Ovary (tissue), 9 donors: ENCODE measurements around the gene WDR76. TPM values are rescaled to one million over a fixed set of nuclear protein-coding genes. Genes with fewer than 3 reads are reported as not detected.

Experiments used
- DNase-seq, 5 donors: peaks; one replicate each; pipeline ENCODE4 v3.0.0-alpha.2; 2019 to 2020
- H3K27ac ChIP-seq, 2 donors: fragments of 200-600 bp; one replicate each; pipeline versions ENCODE4 v1.5.1 to v1.8.0; 2019 to 2022
- H3K27me3 ChIP-seq: fragments of 200-600 bp; one replicate; pipeline ENCODE4 v1.8.0; 2022
- H3K36me3 ChIP-seq: fragments of 200-600 bp; sonication (generic); one replicate; pipeline ENCODE4 v1.5.1; 2019
- H3K4me1 ChIP-seq: one replicate; pipeline ENCODE4 v1.8.1; 2013; ENCODE audit warnings: mild to moderate bottlenecking, moderate library complexity; ENCODE audit not compliant: insufficient read depth
- H3K4me3 ChIP-seq: fragments of 200-600 bp; sonication (generic); one replicate; pipeline ENCODE4 v1.5.1; 2017
- H3K9me3 ChIP-seq, 2 donors: fragments of 200-600 bp in 1 of 2; sonication (generic) in 1 of 2; one replicate each; pipeline versions ENCODE4 v1.5.1 to v1.8.1; 2013 to 2019; ENCODE audit warnings: mild to moderate bottlenecking in 1 of 2, moderate library complexity in 1 of 2
- EP300 ChIP-seq: sonication (generic); formaldehyde crosslinking; IDR thresholded peaks from one replicate; pipeline ENCODE4 v1.6.1; 2017; ENCODE audit warnings: antibody characterized with exemption
- POLR2A ChIP-seq: fragments of 450-650 bp; IDR thresholded peaks from one replicate; pipeline ENCODE4 v1.6.1; 2017; ENCODE audit warnings: antibody characterized with exemption, mild to moderate bottlenecking, moderate library complexity
- WGBS, 3 donors: extraction: QIAGEN DNeasy Blood & Tissue Kit in 1 of 3; methylation state at CpG; one replicate each; pipeline versions ENCODE4 v1.1.5 to v1.1.7; 2013 to 2017; 5-methylcytosine and 5-hydroxymethylcytosine counted together
- intact Hi-C, 4 donors: fragments of 100-400 bp; cut with DNase I; formaldehyde crosslinking; loops; one replicate each; pipeline versions ENCODE4 v1.11.0 to v1.15.1; 2022 to 2023
- polyA plus RNA-seq, 2 donors: library from polyadenylated mRNA; stranded (reverse); fragments of 200-250 nt in 1 of 2; fragments of 350-450 nt in 1 of 2; fragmentation: Illumina TruSeq in 1 of 2; extraction: RNeasy Lipid Tissue Mini Kit (QIAGEN cat#74804) in 1 of 2; gene quantifications; one replicate each; pipeline ENCODE4 v1.2.3, GENCODE V29; 2013 to 2014
- total RNA-seq, 7 donors: library from RNA; depleted of rRNA in 2 of 7; stranded (reverse); fragments of >200 nt in 2 of 7; fragmentation: NEBNext Ultra II Directional in 3 of 7; extraction: Animal tissue kit (Norgen Biotek cat#: 25700) in 3 of 7; gene quantifications; one replicate each; pipeline versions ENCODE4 v1.1.0 to v1.2.4, GENCODE V29; 2016 to 2023
- TF ChIP-seq, protein P1 (sequence below), 3 donors: fragments of 450-650 bp in 2 of 3; fragments of 200-600 bp in 1 of 3; IDR thresholded peaks; one replicate each; pipeline versions ENCODE4 v1.5.1 to v1.8.0; 2016 to 2022; ENCODE audit warnings: antibody characterized with exemption in 3 of 3, mild to moderate bottlenecking in 1 of 3
- donor health status: DM: no; HTN: no; CAD: no; lungs with moderate emphysema.
- donor health status: DM: no; HTN: no; CAD: no.
- donor health status: Bipolar disorder and iron deficiency.
- donor health status: DM: yes; HTN: yes; CAD: no.
- donor health status: DM: no; HTN: no; CAD: no.
- donor health status: DM: yes; HTN: yes; CAD: no.

The WDR76 gene
- total and polyA plus RNA-seq, 9 donors, result 2.4 to 6.2 (median 4.0) TPM

GRCh38 chr15:43791993-43792760 lies 34.6 kb upstream of the WDR76 start, which contains the start of gene SERF2:
SERF2 (plus strand) TSS chr15:43792320; CDS start chr15:43792377, 57 bp downstream.
- H3K4me3 ChIP-seq, result peak within 1 kb of the TSS; percentile 94
- H3K4me1 ChIP-seq, result peaks cover 10% of the 10 kb centered on the region
- H3K36me3 ChIP-seq, result no peaks in the 10 kb centered on the region
- 0 to 1% (median 0%) methylated on average over 59 to 66 of the region's 66 CpGs for WGBS, 3 donors
- H3K27ac ChIP-seq, result peak within 1 kb of the TSS; percentile 72 to 91
- peak; percentile 98 for TF ChIP-seq POLR2A
- TF ChIP-seq, protein P1, sequence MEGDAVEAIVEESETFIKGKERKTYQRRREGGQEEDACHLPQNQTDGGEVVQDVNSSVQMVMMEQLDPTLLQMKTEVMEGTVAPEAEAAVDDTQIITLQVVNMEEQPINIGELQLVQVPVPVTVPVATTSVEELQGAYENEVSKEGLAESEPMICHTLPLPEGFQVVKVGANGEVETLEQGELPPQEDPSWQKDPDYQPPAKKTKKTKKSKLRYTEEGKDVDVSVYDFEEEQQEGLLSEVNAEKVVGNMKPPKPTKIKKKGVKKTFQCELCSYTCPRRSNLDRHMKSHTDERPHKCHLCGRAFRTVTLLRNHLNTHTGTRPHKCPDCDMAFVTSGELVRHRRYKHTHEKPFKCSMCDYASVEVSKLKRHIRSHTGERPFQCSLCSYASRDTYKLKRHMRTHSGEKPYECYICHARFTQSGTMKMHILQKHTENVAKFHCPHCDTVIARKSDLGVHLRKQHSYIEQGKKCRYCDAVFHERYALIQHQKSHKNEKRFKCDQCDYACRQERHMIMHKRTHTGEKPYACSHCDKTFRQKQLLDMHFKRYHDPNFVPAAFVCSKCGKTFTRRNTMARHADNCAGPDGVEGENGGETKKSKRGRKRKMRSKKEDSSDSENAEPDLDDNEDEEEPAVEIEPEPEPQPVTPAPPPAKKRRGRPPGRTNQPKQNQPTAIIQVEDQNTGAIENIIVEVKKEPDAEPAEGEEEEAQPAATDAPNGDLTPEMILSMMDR (IDR thresholded peaks at IDR 0.05), result no peak
- peak; percentile 32 for TF ChIP-seq EP300
- H3K27me3 ChIP-seq, result no peaks in the 10 kb centered on the region
- intact Hi-C loops, result no loop called here
- peak; percentile 100 for DNase-seq
- no peaks in the 10 kb centered on the region for H3K9me3 ChIP-seq

DNA sequence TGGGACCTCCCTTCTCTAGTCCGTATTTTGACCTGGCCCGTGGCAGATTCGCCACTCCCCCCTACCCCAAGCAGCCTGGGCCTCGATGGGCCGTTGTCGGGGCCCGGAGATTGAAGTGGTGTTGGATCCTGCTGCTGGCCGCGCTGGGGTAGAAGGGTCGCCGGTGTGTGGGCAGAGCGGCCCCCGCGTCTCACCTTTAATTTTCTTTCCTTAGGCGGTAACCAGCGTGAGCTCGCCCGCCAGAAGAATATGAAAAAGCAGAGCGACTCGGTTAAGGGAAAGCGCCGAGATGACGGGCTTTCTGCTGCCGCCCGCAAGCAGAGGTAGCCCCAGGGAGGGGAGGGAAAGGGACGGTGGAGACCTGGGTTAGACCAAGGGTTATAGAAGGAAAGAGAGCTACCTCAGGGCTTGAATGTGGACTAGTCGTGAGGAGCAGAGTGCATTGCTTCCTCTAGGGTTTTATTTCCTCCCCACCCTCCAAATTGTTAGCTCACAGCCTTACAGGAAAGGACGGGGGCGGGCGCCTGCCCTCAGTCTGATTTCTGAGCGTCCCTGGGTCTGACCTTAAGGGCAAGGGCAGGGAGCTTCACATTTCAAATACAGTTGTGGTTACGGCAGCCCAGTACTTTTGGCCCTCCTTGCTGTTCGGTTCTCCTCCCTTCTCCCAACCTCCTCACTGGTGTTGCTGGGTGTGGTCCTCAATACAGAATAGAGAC lies 33.9 kb upstream of the WDR76 start:
- no peaks in the 10 kb centered on the region for H3K27me3 ChIP-seq
- intact Hi-C loops, result no loop called here
- peaks cover 10% of the 10 kb centered on the region for H3K4me1 ChIP-seq
- DNase-seq, result peak in 3 of 5 donors; percentile 14 to 50 (median 36)
- peak overlapping the region; percentile 54 to 91 for H3K27ac ChIP-seq
- 0 to 1% (median 1%) methylated on average over 33 of the region's 33 CpGs for WGBS, 3 donors
- H3K9me3 ChIP-seq, result no peaks in the 10 kb centered on the region
- peak overlapping the region; percentile 94 for H3K4me3 ChIP-seq
- TF ChIP-seq, protein P1 (IDR thresholded peaks at IDR 0.05), result no peak
- TF ChIP-seq POLR2A (no peak), EP300 (no peak)
- H3K36me3 ChIP-seq, result no peaks in the 10 kb centered on the region

GRCh38 chr15:43793647-43794046 lies 33.2 kb upstream of the WDR76 start:
- Histone ChIP-seq H3K27me3 (no peaks in the 10 kb centered on the region), H3K9me3 (no peaks in the 10 kb centered on the region), H3K4me3 (peak overlapping the region; percentile 94), H3K27ac (no peak overlapping the region), H3K36me3 (no peaks in the 10 kb centered on the region), H3K4me1 (peaks cover 10% of the 10 kb centered on the region)
- TF ChIP-seq EP300 (no peak), POLR2A (no peak)
- TF ChIP-seq, protein P1 (IDR thresholded peaks at IDR 0.05), result no peak
- WGBS, 3 donors, result 79 to 86% (median 85%) methylated on average over 10 of the region's 10 CpGs
- intact Hi-C loops, result no loop called here
- DNase-seq, result peak in 1 of 5 donors; percentile 41

GRCh38 chr15:43794269-43795037 lies 32.3 kb upstream of the WDR76 start:
- Histone ChIP-seq H3K4me1 (peaks cover 10% of the 10 kb centered on the region), H3K27ac (no peak overlapping the region), H3K36me3 (no peaks in the 10 kb centered on the region), H3K27me3 (no peaks in the 10 kb centered on the region), H3K9me3 (no peaks in the 10 kb centered on the region), H3K4me3 (no peak overlapping the region)
- no peak for TF ChIP-seq POLR2A
- TF ChIP-seq, protein P1 (IDR thresholded peaks at IDR 0.05), result no peak
- no peak for TF ChIP-seq EP300
- 73 to 86% (median 81%) methylated on average over 9 of the region's 9 CpGs for WGBS, 3 donors
- DNase-seq, result no peak
- intact Hi-C loops, result no loop called here
